Measurements from ENCODE around the gene EFCAB14. TPM values are rescaled to one million over a fixed set of nuclear protein-coding genes. Genes with fewer than 3 reads are reported as not detected.
A peak's percentile ranks its signal among the peaks of the same experiment; 100 is the strongest.

The EFCAB14 gene
- total and polyA plus RNA-seq, 9 of the 15 experiments (the other 6 are each of a cell fraction or from before 2014, with no cell fraction given), result 7.3 to 49.0 (median 37.3) TPM

DNA sequence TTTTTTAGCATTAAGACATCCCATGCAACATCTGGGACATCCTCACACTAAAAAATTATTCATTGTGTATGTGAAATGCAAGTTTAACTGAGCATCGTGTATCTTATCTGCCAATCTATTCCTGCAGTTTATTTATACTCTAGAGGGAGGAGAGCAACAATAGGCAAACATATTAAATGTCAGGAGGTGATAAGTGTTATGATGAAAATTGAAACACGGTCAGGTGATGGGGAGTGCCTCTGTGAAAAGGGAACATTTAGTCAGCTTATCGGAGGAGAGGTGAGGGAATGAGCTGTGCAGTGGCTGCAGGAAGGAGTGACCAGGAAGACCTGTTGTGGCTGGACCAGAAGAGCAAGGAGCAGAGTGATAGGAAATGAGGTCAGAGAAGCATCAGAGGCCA lies 775 bp upstream of the EFCAB14 start (continued):
- TF ChIP-seq, protein P1, sequence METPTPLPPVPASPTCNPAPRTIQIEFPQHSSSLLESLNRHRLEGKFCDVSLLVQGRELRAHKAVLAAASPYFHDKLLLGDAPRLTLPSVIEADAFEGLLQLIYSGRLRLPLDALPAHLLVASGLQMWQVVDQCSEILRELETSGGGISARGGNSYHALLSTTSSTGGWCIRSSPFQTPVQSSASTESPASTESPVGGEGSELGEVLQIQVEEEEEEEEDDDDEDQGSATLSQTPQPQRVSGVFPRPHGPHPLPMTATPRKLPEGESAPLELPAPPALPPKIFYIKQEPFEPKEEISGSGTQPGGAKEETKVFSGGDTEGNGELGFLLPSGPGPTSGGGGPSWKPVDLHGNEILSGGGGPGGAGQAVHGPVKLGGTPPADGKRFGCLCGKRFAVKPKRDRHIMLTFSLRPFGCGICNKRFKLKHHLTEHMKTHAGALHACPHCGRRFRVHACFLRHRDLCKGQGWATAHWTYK (CRISPR knock-in tag; IDR thresholded peaks at IDR 0.05), result no peak
- TF ChIP-seq, protein P2, sequence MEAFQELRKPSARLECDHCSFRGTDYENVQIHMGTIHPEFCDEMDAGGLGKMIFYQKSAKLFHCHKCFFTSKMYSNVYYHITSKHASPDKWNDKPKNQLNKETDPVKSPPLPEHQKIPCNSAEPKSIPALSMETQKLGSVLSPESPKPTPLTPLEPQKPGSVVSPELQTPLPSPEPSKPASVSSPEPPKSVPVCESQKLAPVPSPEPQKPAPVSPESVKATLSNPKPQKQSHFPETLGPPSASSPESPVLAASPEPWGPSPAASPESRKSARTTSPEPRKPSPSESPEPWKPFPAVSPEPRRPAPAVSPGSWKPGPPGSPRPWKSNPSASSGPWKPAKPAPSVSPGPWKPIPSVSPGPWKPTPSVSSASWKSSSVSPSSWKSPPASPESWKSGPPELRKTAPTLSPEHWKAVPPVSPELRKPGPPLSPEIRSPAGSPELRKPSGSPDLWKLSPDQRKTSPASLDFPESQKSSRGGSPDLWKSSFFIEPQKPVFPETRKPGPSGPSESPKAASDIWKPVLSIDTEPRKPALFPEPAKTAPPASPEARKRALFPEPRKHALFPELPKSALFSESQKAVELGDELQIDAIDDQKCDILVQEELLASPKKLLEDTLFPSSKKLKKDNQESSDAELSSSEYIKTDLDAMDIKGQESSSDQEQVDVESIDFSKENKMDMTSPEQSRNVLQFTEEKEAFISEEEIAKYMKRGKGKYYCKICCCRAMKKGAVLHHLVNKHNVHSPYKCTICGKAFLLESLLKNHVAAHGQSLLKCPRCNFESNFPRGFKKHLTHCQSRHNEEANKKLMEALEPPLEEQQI (IDR thresholded peaks at IDR 0.05), result 0 out of 2 replicates have a peak, but pooled peaks have one; percentile 41
- TF ChIP-seq, protein P3, sequence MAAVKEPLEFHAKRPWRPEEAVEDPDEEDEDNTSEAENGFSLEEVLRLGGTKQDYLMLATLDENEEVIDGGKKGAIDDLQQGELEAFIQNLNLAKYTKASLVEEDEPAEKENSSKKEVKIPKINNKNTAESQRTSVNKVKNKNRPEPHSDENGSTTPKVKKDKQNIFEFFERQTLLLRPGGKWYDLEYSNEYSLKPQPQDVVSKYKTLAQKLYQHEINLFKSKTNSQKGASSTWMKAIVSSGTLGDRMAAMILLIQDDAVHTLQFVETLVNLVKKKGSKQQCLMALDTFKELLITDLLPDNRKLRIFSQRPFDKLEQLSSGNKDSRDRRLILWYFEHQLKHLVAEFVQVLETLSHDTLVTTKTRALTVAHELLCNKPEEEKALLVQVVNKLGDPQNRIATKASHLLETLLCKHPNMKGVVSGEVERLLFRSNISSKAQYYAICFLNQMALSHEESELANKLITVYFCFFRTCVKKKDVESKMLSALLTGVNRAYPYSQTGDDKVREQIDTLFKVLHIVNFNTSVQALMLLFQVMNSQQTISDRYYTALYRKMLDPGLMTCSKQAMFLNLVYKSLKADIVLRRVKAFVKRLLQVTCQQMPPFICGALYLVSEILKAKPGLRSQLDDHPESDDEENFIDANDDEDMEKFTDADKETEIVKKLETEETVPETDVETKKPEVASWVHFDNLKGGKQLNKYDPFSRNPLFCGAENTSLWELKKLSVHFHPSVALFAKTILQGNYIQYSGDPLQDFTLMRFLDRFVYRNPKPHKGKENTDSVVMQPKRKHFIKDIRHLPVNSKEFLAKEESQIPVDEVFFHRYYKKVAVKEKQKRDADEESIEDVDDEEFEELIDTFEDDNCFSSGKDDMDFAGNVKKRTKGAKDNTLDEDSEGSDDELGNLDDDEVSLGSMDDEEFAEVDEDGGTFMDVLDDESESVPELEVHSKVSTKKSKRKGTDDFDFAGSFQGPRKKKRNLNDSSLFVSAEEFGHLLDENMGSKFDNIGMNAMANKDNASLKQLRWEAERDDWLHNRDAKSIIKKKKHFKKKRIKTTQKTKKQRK (IDR thresholded peaks at IDR 0.05; ENCODE audit: borderline replicate concordance, low read depth, low read length), result no peak
- TF ChIP-seq FOXM1 (IDR thresholded peaks at IDR 0.05; ENCODE audit: low read depth) (no peak), FOXM1 (CRISPR knock-in tag; IDR thresholded peaks at IDR 0.05; ENCODE audit: low read depth) (no peak), MIER1 (IDR thresholded peaks at IDR 0.05; ENCODE audit: low read depth) (no peak), POLR2AphosphoS5 (IDR thresholded peaks at IDR 0.05; ENCODE audit: control insufficient read depth, insufficient read depth, low read depth, low read length) (no peak), CBX8 (IDR thresholded peaks at IDR 0.05; ENCODE audit: borderline replicate concordance, extremely low read depth, low read depth, low read length, poor library complexity, severe bottlenecking) (no peak), DIDO1 (tag; IDR thresholded peaks at IDR 0.05; ENCODE audit: low read depth) (0 out of 2 replicates have a peak, but pooled peaks have one; percentile 36), TGIF2 (CRISPR knock-in tag; IDR thresholded peaks at IDR 0.05) (no peak), ZNF232 (CRISPR knock-in tag; IDR thresholded peaks at IDR 0.05) (no peak), ETS2 (tag; IDR thresholded peaks at IDR 0.05; ENCODE audit: borderline replicate concordance, poor library complexity, severe bottlenecking) (no peak), ZNF644 (tag; IDR thresholded peaks at IDR 0.05; ENCODE audit: low read depth) (no peak), SMARCC2 (IDR thresholded peaks at IDR 0.05; ENCODE audit: low read depth) (no peak), RCOR1 (IDR thresholded peaks at IDR 0.05; ENCODE audit: borderline replicate concordance in 1 of 2, low read depth in 2 of 2, low read length in 2 of 2) (0 out of 4 replicates have a peak, but pooled peaks of 1 of the 2 experiments have one; percentile 16), ERF (CRISPR knock-in tag; IDR thresholded peaks at IDR 0.05) (no peak)
- TF ChIP-seq, protein P4, sequence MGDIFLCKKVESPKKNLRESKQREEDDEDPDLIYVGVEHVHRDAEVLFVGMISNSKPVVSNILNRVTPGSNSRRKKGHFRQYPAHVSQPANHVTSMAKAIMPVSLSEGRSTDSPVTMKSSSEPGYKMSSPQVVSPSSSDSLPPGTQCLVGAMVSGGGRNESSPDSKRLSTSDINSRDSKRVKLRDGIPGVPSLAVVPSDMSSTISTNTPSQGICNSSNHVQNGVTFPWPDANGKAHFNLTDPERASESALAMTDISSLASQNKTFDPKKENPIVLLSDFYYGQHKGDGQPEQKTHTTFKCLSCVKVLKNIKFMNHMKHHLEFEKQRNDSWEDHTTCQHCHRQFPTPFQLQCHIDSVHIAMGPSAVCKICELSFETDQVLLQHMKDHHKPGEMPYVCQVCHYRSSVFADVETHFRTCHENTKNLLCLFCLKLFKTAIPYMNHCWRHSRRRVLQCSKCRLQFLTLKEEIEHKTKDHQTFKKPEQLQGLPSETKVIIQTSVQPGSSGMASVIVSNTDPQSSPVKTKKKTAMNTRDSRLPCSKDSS (IDR thresholded peaks at IDR 0.05; ENCODE audit: low read depth, partially characterized antibody), result no peak
- TF ChIP-seq, protein P5, sequence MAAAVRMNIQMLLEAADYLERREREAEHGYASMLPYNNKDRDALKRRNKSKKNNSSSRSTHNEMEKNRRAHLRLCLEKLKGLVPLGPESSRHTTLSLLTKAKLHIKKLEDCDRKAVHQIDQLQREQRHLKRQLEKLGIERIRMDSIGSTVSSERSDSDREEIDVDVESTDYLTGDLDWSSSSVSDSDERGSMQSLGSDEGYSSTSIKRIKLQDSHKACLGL (CRISPR knock-in tag; IDR thresholded peaks at IDR 0.05; ENCODE audit: borderline replicate concordance, poor library complexity, severe bottlenecking), result no peak

Data from K562 (cell line).